MM.1S (cell line): ENCODE data around the gene LRMDA.

Experiments used
- CTCF ChIP-seq: fragments of 300-600 bp; sonication (generic); IDR thresholded peaks from 2 replicates; pipeline ENCODE4 v1.5.1; 2016; ENCODE audit warnings: antibody characterized with exemption, low read length, mixed read lengths
- EZH2 ChIP-seq: fragments of 300-600 bp; sonication (generic); optimal IDR thresholded peaks from 2 replicates; pipeline ENCODE3; 2017; ENCODE audit warnings: low read depth, mild to moderate bottlenecking, antibody characterized with exemption, low read length, mixed read lengths
- EZH2phosphoT487 ChIP-seq: fragments of 300-600 bp; sonication (generic); IDR thresholded peaks from 2 replicates; pipeline ENCODE4 v1.6.1; 2018; ENCODE audit warnings: antibody characterized with exemption, low read length

GRCh38 chr10:76192151-76192550 is 760.7 kb downstream of the LRMDA start:
- TF ChIP-seq CTCF = no peak
- no peak for TF ChIP-seq EZH2
- TF ChIP-seq EZH2phosphoT487 = no peak
